HG02943 (cell line): ENCODE data around the gene MYEOV.

ENCODE experiments used
- ATAC-seq: cut with Tn5 transposase; IDR thresholded peaks from one replicate; pipeline ENCODE4 v1.9.1; 2021; ENCODE audit warnings: mild to moderate bottlenecking, low read depth, moderate library complexity; ENCODE audit not compliant: unreplicated experiment

MYEOV gene

DNA sequence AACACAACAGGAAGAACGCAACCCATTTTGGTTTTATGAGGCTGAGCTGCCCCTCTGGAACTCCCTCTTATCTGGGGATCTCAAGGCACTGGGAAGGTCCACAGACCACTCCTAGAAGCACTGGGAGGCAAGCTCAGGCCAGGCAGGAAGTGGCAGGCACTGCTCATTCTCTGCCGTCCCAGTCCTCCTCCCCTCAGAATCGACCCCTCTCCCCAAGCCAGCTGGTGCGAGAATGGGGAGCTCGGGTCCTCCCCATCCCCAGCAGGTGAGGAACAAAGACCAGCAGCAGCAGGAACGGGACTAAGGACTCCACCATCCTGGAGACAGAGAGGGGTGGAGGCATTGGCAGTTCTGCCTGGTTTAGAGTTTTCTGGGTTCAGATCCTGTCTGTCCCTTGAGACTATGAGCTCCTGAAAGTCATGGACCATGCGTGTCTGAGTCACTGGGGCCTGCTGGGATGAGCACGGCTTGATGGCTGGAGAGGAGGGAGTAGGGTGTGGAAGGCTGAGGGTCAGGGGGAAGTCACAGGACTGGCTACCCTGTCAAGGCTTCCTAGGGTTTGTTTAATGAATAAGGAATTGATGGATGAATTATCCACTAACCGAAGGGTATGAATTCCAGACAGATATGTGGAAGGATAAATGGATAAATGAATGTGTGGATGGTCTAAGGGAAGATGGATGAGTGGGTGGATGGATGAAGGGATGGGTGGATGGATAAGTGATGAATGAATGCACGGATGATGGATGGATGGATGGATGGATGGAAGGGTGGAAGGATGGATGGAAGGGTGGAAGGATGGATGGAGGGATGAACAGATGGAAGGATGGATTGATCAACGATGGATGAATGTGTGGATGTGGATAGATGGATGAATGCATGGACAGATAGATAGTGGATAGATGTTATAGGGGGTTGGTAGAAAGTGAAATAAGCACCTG, 6.4 kb downstream of the MYEOV start:
- ATAC-seq, result no peak

DNA sequence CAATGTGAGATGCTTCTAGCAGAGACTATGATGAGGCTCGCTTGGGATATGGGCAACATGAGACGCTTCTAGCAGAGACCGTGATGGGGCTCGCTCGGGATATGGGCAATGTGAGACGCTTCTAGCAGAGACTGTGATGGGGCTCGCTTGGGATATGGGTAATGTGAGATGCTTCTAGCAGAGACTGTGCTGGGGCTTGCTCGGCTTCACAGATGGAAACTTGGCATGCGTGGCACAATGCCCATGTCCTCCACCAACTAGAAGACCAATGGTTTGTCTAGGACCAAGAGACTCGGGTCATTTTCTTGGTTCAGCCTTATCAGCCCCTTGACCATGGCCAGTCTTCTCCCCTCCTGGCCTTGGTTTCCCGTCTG, 7.1 kb downstream of the MYEOV start:
- ATAC-seq, result no peak

GRCh38 chr11:69301455-69302401, 7.8 kb downstream of the MYEOV start:
- no peak for ATAC-seq

- no peak for ATAC-seq
Measured at GRCh38 chr11:69302447-69303020, 8.6 kb downstream of the MYEOV start.

- ATAC-seq, result no peak
Measured at GRCh38 chr11:69303427-69303826, 9.5 kb downstream of the MYEOV start.

- ATAC-seq, result no peak
Measured at GRCh38 chr11:69304258-69304657, 10.3 kb downstream of the MYEOV start.

DNA sequence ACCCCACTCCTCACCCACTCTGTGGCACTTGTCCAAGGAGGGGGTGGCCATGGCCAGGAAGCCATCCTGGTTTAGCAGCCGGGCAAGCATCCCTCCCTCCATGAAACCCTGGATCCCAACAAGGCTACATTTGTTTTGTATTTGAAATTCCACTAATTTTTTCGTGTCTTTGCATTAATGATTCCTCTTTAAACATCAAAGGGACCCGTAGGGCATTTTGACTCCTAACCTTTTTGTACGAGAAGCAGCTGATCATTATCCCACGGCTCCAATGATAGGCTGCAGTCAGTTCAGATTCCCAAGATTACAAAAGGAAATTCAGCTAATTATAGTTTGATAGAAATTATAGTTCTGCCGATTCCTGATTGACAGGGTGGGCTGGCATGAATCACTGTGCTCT, 10.7 kb downstream of the MYEOV start:
- no peak for ATAC-seq

- ATAC-seq, result no peak
Measured at GRCh38 chr11:69305885-69306540, 12.1 kb downstream of the MYEOV start.

- no peak for ATAC-seq
Measured at GRCh38 chr11:69306821-69307220, 12.9 kb downstream of the MYEOV start.

DNA sequence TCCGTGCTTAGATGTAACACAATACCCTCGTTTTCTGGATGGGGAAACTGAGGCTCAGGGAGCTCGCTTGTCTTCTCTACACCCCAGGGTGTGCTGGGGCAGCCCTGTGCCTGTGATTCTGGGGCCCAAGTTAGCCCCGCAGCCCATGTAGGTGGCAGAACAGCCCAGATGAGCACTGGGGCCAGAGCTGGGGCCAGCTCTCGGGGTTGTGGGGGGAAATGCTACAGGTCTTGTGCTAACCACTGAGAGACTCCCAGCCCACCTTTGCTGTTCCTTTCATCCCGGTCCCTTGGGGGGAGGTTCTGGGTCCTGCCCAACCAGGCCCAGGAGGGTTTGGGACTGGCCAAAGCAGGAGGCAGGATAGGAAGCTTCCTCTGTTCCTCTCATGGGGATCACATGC, 13.5 kb downstream of the MYEOV start:
- no peak for ATAC-seq

- no peak for ATAC-seq
Measured at GRCh38 chr11:69307871-69308431, 14.0 kb downstream of the MYEOV start.

- ATAC-seq, result no peak
Measured at GRCh38 chr11:69308491-69308911, 14.5 kb downstream of the MYEOV start.

DNA sequence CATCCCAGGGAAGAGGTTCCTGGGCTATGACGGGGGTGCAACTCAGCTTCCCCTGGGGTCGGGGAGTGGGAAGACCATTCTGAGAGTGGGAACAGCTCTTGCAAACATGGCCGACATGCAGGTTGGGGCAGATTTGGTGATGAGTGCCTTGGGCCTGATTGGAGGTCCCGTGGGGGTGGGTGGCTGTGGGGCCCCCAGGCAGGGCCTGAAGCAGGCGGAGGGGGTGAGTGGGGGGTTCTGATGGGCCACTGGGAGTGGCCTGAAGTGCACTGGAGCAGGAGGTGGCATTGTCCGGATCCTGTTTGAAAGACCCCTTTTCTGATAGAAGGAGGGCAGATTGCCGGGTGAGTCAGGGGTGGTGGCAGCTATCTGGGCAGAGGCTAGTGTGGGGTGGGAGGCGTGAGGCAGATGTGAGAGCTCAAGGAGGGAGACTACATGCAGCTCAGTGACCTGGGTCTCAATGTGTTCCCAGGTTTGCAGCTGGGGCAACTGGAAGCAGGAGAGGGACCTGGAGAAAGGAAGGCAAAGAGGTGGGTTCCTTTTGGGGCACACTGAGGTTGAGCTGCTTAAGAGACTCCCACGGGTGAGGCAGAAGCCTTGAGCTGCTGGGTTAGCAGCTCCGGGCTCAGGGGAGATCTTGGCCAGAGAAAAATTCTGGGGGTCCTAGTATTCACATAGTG, 15.1 kb downstream of the MYEOV start:
- no peak for ATAC-seq

GRCh38 chr11:69309631-69310280, 15.8 kb downstream of the MYEOV start:
- no peak for ATAC-seq

- no peak for ATAC-seq
Measured at GRCh38 chr11:69310351-69310750, 16.4 kb downstream of the MYEOV start.

GRCh38 chr11:69310934-69311766, 17.2 kb downstream of the MYEOV start:
- no peak for ATAC-seq

GRCh38 chr11:69311767-69312385, 17.9 kb downstream of the MYEOV start:
- no peak for ATAC-seq
